SK-N-SH (cell line): ENCODE results near the gene TUBB3. TPM values are rescaled to one million over a fixed set of nuclear protein-coding genes. Genes with fewer than 3 reads are reported as not detected.

Experiments used
- CTCF ChIA-PET: fragments of 300-600, 350-600 bp; formaldehyde crosslinking; extraction: SDS; loops from one replicate; lab custom pipeline; 2021; lab: Yijun Ruan, JAX
- POLR2A ChIA-PET: fragments of 350-600 bp; sonication (Branson Sonifier 250); formaldehyde crosslinking; extraction: SDS; loops from one replicate; lab custom pipeline; 2020; ENCODE audit warnings: antibody characterized with exemption, inconsistent platforms; lab: Yijun Ruan, JAX
- DNase-seq: peaks from one replicate; pipeline ENCODE4 v3.0.0; 2012
- H2AFZ ChIP-seq: fragments of 200-600 bp; sonication (generic); 2 replicates; pipeline ENCODE4 v1.8.1; 2016; ENCODE audit warnings: antibody characterized with exemption, mild to moderate bottlenecking, low read depth
- H3F3A ChIP-seq: fragments of 200-600 bp; sonication (generic); replicated peaks from 2 replicates; pipeline ENCODE3; 2016; ENCODE audit warnings: antibody characterized with exemption, mild to moderate bottlenecking; ENCODE audit not compliant: insufficient read depth
- H3K27ac ChIP-seq, 2 experiments: fragments of 200-500 bp in 1 of 2; fragments of 200-600 bp in 1 of 2; sonication (Bioruptor generic) in 1 of 2; sonication (generic), shearing (Covaris generic) in 1 of 2; 2 replicates each; pipeline versions ENCODE4 v1.5.1 to v1.6.1; 2014 to 2016; ENCODE audit warnings: low read depth in 2 of 2, inconsistent platforms in 1 of 2, low read length in 1 of 2, mild to moderate bottlenecking in 1 of 2, mixed read lengths in 1 of 2
- H3K27me3 ChIP-seq: fragments of 200-600 bp; sonication (generic), shearing (Covaris generic); 2 replicates; pipeline ENCODE4 v1.6.1; 2016; ENCODE audit warnings: mixed run types; ENCODE audit not compliant: insufficient read depth
- H3K36me3 ChIP-seq, 2 experiments: fragments of 200-500 bp in 1 of 2; fragments of 200-600 bp in 1 of 2; sonication (Bioruptor generic) in 1 of 2; sonication (generic) in 1 of 2; replicated peaks in 1 of 2; 2 replicates each; pipeline versions ENCODE3 to v1.5.1; 2014 to 2016; ENCODE audit warnings: low read length in 1 of 2, mild to moderate bottlenecking in 1 of 2; ENCODE audit not compliant: insufficient read depth in 2 of 2, control insufficient read depth in 1 of 2
- H3K4me1 ChIP-seq, 2 experiments: fragments of 200-500 bp in 1 of 2; fragments of 200-600 bp in 1 of 2; sonication (Bioruptor generic) in 1 of 2; sonication (generic), shearing (Covaris generic) in 1 of 2; 2 replicates each; pipeline versions ENCODE4 v1.5.1 to v1.6.1; 2014 to 2016; ENCODE audit warnings: low read depth in 1 of 2, low read length in 1 of 2, mixed run types in 1 of 2; ENCODE audit not compliant: insufficient read depth in 2 of 2, control insufficient read depth in 1 of 2
- H3K4me2 ChIP-seq: fragments of 200-600 bp; sonication (generic), shearing (Covaris generic); 2 replicates; pipeline ENCODE4 v1.6.1; 2017; ENCODE audit warnings: mixed run types
- H3K4me3 ChIP-seq, 2 experiments: fragments of 200-500 bp in 1 of 2; fragments of 200-600 bp in 1 of 2; sonication (Bioruptor generic) in 1 of 2; sonication (generic), shearing (Covaris generic) in 1 of 2; 2 replicates each; pipeline versions ENCODE4 v1.5.1 to v1.8.1; 2014 to 2016; ENCODE audit warnings: low read depth in 2 of 2, inconsistent platforms in 1 of 2, low read length in 1 of 2, mild to moderate bottlenecking in 1 of 2, mixed read lengths in 1 of 2, moderate library complexity in 1 of 2
- H3K79me2 ChIP-seq: fragments of 200-600 bp; sonication (generic); 2 replicates; pipeline ENCODE4 v1.8.1; 2017; ENCODE audit warnings: mild to moderate bottlenecking; ENCODE audit not compliant: insufficient read depth
- H3K9ac ChIP-seq: fragments of 200-600 bp; sonication (generic); 2 replicates; pipeline ENCODE4 v1.6.1; 2017; ENCODE audit warnings: mixed run types
- H3K9me2 ChIP-seq: fragments of 200-600 bp; sonication (generic); 2 replicates; pipeline ENCODE4 v1.6.1; 2017; ENCODE audit warnings: mixed run types
- H3K9me3 ChIP-seq: fragments of 200-600 bp; sonication (generic); 2 replicates; pipeline ENCODE4 v1.6.1; 2017; ENCODE audit warnings: mixed run types, mild to moderate bottlenecking, moderate library complexity
- H4K20me1 ChIP-seq: fragments of 200-600 bp; sonication (generic); 2 replicates; pipeline ENCODE4 v1.6.1; 2017; ENCODE audit warnings: mild to moderate bottlenecking, mixed run types; ENCODE audit not compliant: insufficient read depth
- CTCF ChIP-seq: fragments of 200-600 bp; sonication (generic); IDR thresholded peaks from 2 replicates; pipeline ENCODE4 v1.6.1; 2017; ENCODE audit warnings: antibody characterized with exemption, mild to moderate bottlenecking, moderate library complexity
- EP300 ChIP-seq, 2 experiments: IDR thresholded peaks; 2 replicates each; pipeline versions ENCODE4 v1.4.0 to v1.6.1; 2012; ENCODE audit warnings: borderline replicate concordance in 1 of 2, low read depth in 1 of 2, low read length in 1 of 2
- EZH2phosphoT487 ChIP-seq: fragments of 200-600 bp; sonication (generic); IDR thresholded peaks from 2 replicates; pipeline ENCODE4 v1.6.1; 2017; ENCODE audit warnings: low read depth, mixed run types, mild to moderate bottlenecking, antibody characterized with exemption, moderate library complexity, borderline replicate concordance
- FOXJ3 ChIP-seq: sonication (generic); formaldehyde crosslinking; IDR thresholded peaks from 2 replicates; pipeline ENCODE4 v1.5.1; 2020; ENCODE audit warnings: mild to moderate bottlenecking, missing genetic modification reagents
- FOXM1 ChIP-seq: IDR thresholded peaks from 2 replicates; pipeline ENCODE4 v1.4.0; 2012; ENCODE audit warnings: low read depth, mild to moderate bottlenecking
- GABPA ChIP-seq: IDR thresholded peaks from 2 replicates; pipeline ENCODE4 v1.4.0; 2012; ENCODE audit warnings: low read depth, mild to moderate bottlenecking
- MEF2A ChIP-seq: IDR thresholded peaks from 2 replicates; pipeline ENCODE4 v1.4.0; 2012; ENCODE audit warnings: low read depth, borderline replicate concordance
- MXI1 ChIP-seq: IDR thresholded peaks from 2 replicates; pipeline ENCODE4 v1.6.1; 2012; ENCODE audit warnings: mild to moderate bottlenecking, low read depth, low read length, improper control_type of control experiment
- NRF1 ChIP-seq: IDR thresholded peaks from 2 replicates; pipeline ENCODE4 v1.6.1; 2012; ENCODE audit warnings: low read depth, mild to moderate bottlenecking, low read length
- RAD21 ChIP-seq: IDR thresholded peaks from 2 replicates; pipeline ENCODE4 v1.6.1; 2012; ENCODE audit warnings: mild to moderate bottlenecking, low read length
- RCOR1 ChIP-seq: fragments of 150-350 bp; IDR thresholded peaks from 2 replicates; pipeline ENCODE4 v1.6.1; 2017; ENCODE audit warnings: antibody characterized with exemption, low read length
- TAF1 ChIP-seq: IDR thresholded peaks from 2 replicates; pipeline ENCODE4 v1.6.1; 2012; ENCODE audit warnings: low read depth, mild to moderate bottlenecking, low read length, moderate library complexity, borderline replicate concordance
- ZBTB33 ChIP-seq: IDR thresholded peaks from 2 replicates; pipeline ENCODE4 v1.4.0; 2012; ENCODE audit warnings: low read depth, borderline replicate concordance
- WGBS: methylation state at CpG from one replicate; pipeline ENCODE4 v1.1.6; 2017; ENCODE audit warnings: low lambda C conversion rate; 5-methylcytosine and 5-hydroxymethylcytosine counted together
- polyA plus RNA-seq, 3 experiments: library from polyadenylated mRNA; depleted of rRNA; stranded (reverse); fragments of >200 nt; gene quantifications; 2 replicates each; pipeline ENCODE4 v1.2.3, GENCODE V29; 2012

TUBB3 gene
- polyA plus RNA-seq, 1 of the 3 experiments (the other 2 are of a cell fraction), result 428 TPM

GRCh38 chr16:89912627-89913026 lies 10.5 kb upstream of the TUBB3 start:
- Histone ChIP-seq H3K9me2 (no peaks in the 10 kb centered on the region), H4K20me1 (no peaks in the 10 kb centered on the region), H2AFZ (no peak overlapping the region), H3K79me2 (no peaks in the 10 kb centered on the region), H3K4me2 (no peak overlapping the region), H3K4me3 (no peak overlapping the region), H3K9me3 (no peaks in the 10 kb centered on the region), H3K9ac (no peak overlapping the region), H3F3A (peaks cover 14% of the 10 kb centered on the region), H3K4me1 (peaks cover 0 to 5% of the 10 kb centered on the region in 2 experiments; a peak in 2 of 4 replicates), H3K27ac (no peak overlapping the region), H3K27me3 (no peaks in the 10 kb centered on the region), H3K36me3 (peaks cover 16 to 25% of the 10 kb centered on the region in 2 experiments)
- CTCF ChIA-PET, result interaction anchor here (1.0 to 7.0 kb wide), 2 partner anchors 11 to 207 kb away, joined by 3 to 53 read pairs; partner anchors contain the start of gene TUBB3
- POLR2A ChIA-PET, result interaction anchor here (1.4 kb wide), 1 partner anchor 9 kb away, joined by 6 read pairs; no protein-coding TSS in a partner anchor
- WGBS, result 94% methylated on average over 11 of the region's 14 CpGs
- no peak for DNase-seq
- TF ChIP-seq RAD21 (no peak), MEF2A (no peak), MXI1 (no peak), TAF1 (no peak), CTCF (no peak), EP300 (IDR thresholded peaks at IDR 0.05; ENCODE audit: borderline replicate concordance in 1 of 2, low read depth in 1 of 2, low read length in 1 of 2) (no peak), EZH2phosphoT487 (no peak), NRF1 (no peak), FOXM1 (no peak), FOXJ3 (CRISPR knock-in tag) (no peak), GABPA (no peak), ZBTB33 (no peak), RCOR1 (no peak)
